ENCODE measurements around the gene PGS1. TPM values are rescaled to one million over a fixed set of nuclear protein-coding genes. Genes with fewer than 3 reads are reported as not detected.

The PGS1 gene
- total RNA-seq, 2 donors from 2014 or later: 21.2 to 21.8 TPM

- Histone ChIP-seq H3K36me3 (no peaks in the 10 kb centered on the region), H3K4me1 (peaks cover 0 to 54% of the 10 kb centered on the region in 2 donors), H3K27ac (no peak overlapping the region), H3K27me3 (no peaks in the 10 kb centered on the region), H3K9me3 (no peaks in the 10 kb centered on the region), H3K4me3 (no peak overlapping the region)
- TF ChIP-seq CTCF (IDR thresholded peaks at IDR 0.05): no peak
- no peak for DNase-seq (ENCODE audit: low spot score)
Observed at GRCh38 chr17:78349891-78350642, 28.4 kb upstream of the PGS1 start.

GRCh38 chr17:78351449-78352006, 26.9 kb upstream of the PGS1 start:
- no peaks in the 10 kb centered on the region for H3K27me3 ChIP-seq
- H3K36me3 ChIP-seq: no peaks in the 10 kb centered on the region
- no peaks in the 10 kb centered on the region for H3K9me3 ChIP-seq
- peaks cover 0 to 58% of the 10 kb centered on the region in 2 donors for H3K4me1 ChIP-seq
- peak; percentile 98 for DNase-seq (ENCODE audit: low spot score)
- H3K27ac ChIP-seq: peak overlapping the region; percentile 88 to 94
- H3K4me3 ChIP-seq: no peak overlapping the region
- no peak for TF ChIP-seq CTCF (IDR thresholded peaks at IDR 0.05)

GRCh38 chr17:78353834-78354233, 24.6 kb upstream of the PGS1 start:
- peaks cover 15% of the 10 kb centered on the region for H3K36me3 ChIP-seq
- H3K9me3 ChIP-seq: no peaks in the 10 kb centered on the region
- no peak for DNase-seq (ENCODE audit: low spot score)
- peak overlapping the region in 1 of 2 donors; percentile 30 for H3K4me3 ChIP-seq
- H3K27me3 ChIP-seq: no peaks in the 10 kb centered on the region
- no peak for TF ChIP-seq CTCF (IDR thresholded peaks at IDR 0.05)
- H3K27ac ChIP-seq: peak overlapping the region; percentile 88 to 94
- peaks cover 0 to 77% of the 10 kb centered on the region in 2 donors for H3K4me1 ChIP-seq

- DNase-seq (ENCODE audit: low spot score): no peak
- Histone ChIP-seq H3K4me3 (no peak overlapping the region), H3K27ac (peak overlapping the region; percentile 27 to 93), H3K9me3 (no peaks in the 10 kb centered on the region), H3K36me3 (peaks cover 16% of the 10 kb centered on the region), H3K4me1 (peaks cover 0 to 80% of the 10 kb centered on the region in 2 donors), H3K27me3 (no peaks in the 10 kb centered on the region)
- no peak for TF ChIP-seq CTCF (IDR thresholded peaks at IDR 0.05)
Observed at GRCh38 chr17:78355045-78355641, 23.3 kb upstream of the PGS1 start.

GRCh38 chr17:78355701-78356100, 22.7 kb upstream of the PGS1 start:
- Histone ChIP-seq H3K4me1 (peaks cover 0 to 84% of the 10 kb centered on the region in 2 donors), H3K4me3 (no peak overlapping the region), H3K9me3 (no peaks in the 10 kb centered on the region), H3K27ac (peak overlapping the region; percentile 34 to 93), H3K36me3 (peaks cover 16% of the 10 kb centered on the region), H3K27me3 (no peaks in the 10 kb centered on the region)
- no peak for TF ChIP-seq CTCF (IDR thresholded peaks at IDR 0.05)
- DNase-seq (ENCODE audit: low spot score): no peak
